SK-N-SH treated with all-trans-retinoic acid at 6 μM for 48 hours (cell line): Measurements from ENCODE around the gene SRA1.
"Not testable (repeated sequence)": the region's sequence is repeated elsewhere in the genome, so short reads cannot be mapped to it uniquely, and the experiment has no call there.

Source experiments
- ATAC-seq: fragments of 200-7000 bp; cut with Tn5 transposase; 3 replicates; pipeline ENCODE4 v1.9.1; 2020; ENCODE audit warnings: mild to moderate bottlenecking, moderate library complexity
- ARNTL ChIP-seq: fragments of 450-650 bp; formaldehyde crosslinking; IDR thresholded peaks from 2 replicates; pipeline ENCODE4 v1.5.0; 2020; ENCODE audit warnings: low read depth, mild to moderate bottlenecking, moderate library complexity, borderline replicate concordance
- BACH2 ChIP-seq: fragments of 250-450 bp; sonication (Bioruptor Pico); IDR thresholded peaks from 2 replicates; pipeline ENCODE4 v1.9.0; 2021; ENCODE audit warnings: mild to moderate bottlenecking, borderline replicate concordance
- CSDC2 ChIP-seq: fragments of 250-450 bp; sonication (Bioruptor Pico); IDR thresholded peaks from 2 replicates; pipeline ENCODE4 v1.5.0; 2020; ENCODE audit warnings: mild to moderate bottlenecking, moderate library complexity
- ESRRG ChIP-seq: fragments of 250-450 bp; sonication (Bioruptor Pico); IDR thresholded peaks from 2 replicates; pipeline ENCODE4 v1.6.1; 2021; ENCODE audit warnings: mild to moderate bottlenecking
- GLIS3 ChIP-seq: fragments of 250-450 bp; sonication (Bioruptor Pico); IDR thresholded peaks from 2 replicates; pipeline ENCODE4 v1.5.0; 2020; ENCODE audit warnings: mild to moderate bottlenecking, moderate library complexity
- ISL1 ChIP-seq: fragments of 250-450 bp; sonication (Bioruptor Pico); IDR thresholded peaks from 2 replicates; pipeline ENCODE4 v2.1.2; 2022; ENCODE audit warnings: mild to moderate bottlenecking, moderate library complexity
- OSR1 ChIP-seq: fragments of 250-450 bp; sonication (Bioruptor Pico); IDR thresholded peaks from 2 replicates; pipeline ENCODE4 v1.8.0; 2022; ENCODE audit warnings: moderate library complexity, mild to moderate bottlenecking, inconsistent platforms
- PPARA ChIP-seq: fragments of 250-450 bp; sonication (Bioruptor Pico); IDR thresholded peaks from 2 replicates; pipeline ENCODE4 v1.5.0; 2020; ENCODE audit warnings: mild to moderate bottlenecking, borderline replicate concordance
- RARB ChIP-seq: fragments of 250-450 bp; sonication (Bioruptor Pico); IDR thresholded peaks from 2 replicates; pipeline ENCODE4 v1.8.0; 2021; ENCODE audit warnings: mild to moderate bottlenecking, moderate library complexity
- SNAI2 ChIP-seq: fragments of 250-450 bp; sonication (Bioruptor Pico); IDR thresholded peaks from 2 replicates; pipeline ENCODE4 v1.5.0; 2020; ENCODE audit warnings: mild to moderate bottlenecking, moderate library complexity
- TCF4 ChIP-seq: fragments of 250-450 bp; sonication (Bioruptor Pico); IDR thresholded peaks from 2 replicates; pipeline ENCODE4 v1.8.0; 2021; ENCODE audit warnings: mild to moderate bottlenecking, moderate library complexity, borderline replicate concordance
- TOX ChIP-seq: fragments of 250-450 bp; sonication (Bioruptor Pico); IDR thresholded peaks from 2 replicates; pipeline ENCODE4 v1.8.0; 2021; ENCODE audit warnings: mild to moderate bottlenecking, moderate library complexity, borderline replicate concordance
- ZC3H10 ChIP-seq: fragments of 250-450 bp; sonication (Bioruptor Pico); IDR thresholded peaks from 2 replicates; pipeline ENCODE4 v1.5.1; 2021; ENCODE audit warnings: mild to moderate bottlenecking, moderate library complexity
- ZFP3 ChIP-seq: fragments of 250-450 bp; sonication (Bioruptor Pico); IDR thresholded peaks from 2 replicates; pipeline ENCODE4 v1.5.0; 2020; ENCODE audit warnings: mild to moderate bottlenecking, moderate library complexity
- ZFP30 ChIP-seq: fragments of 450-650 bp; formaldehyde crosslinking; IDR thresholded peaks from 2 replicates; pipeline ENCODE4 v1.5.0; 2022; ENCODE audit warnings: mild to moderate bottlenecking, moderate library complexity
- ZNF565 ChIP-seq: fragments of 450-650 bp; formaldehyde crosslinking; conservative IDR thresholded peaks from 2 replicates; pipeline ENCODE4 v1.5.0; 2020; ENCODE audit warnings: low read depth, mild to moderate bottlenecking, moderate library complexity
- ZNF70 ChIP-seq: fragments of 450-650 bp; formaldehyde crosslinking; IDR thresholded peaks from 2 replicates; pipeline ENCODE4 v1.5.0; 2020; ENCODE audit warnings: mild to moderate bottlenecking, moderate library complexity
- ZNF8 ChIP-seq: fragments of 450-650 bp; formaldehyde crosslinking; IDR thresholded peaks from 2 replicates; pipeline ENCODE4 v1.5.0; 2020; ENCODE audit warnings: mild to moderate bottlenecking, moderate library complexity
- TF ChIP-seq, protein P1 (sequence below): fragments of 250-450 bp; sonication (Bioruptor Pico); IDR thresholded peaks from 2 replicates; pipeline ENCODE4 v1.5.1; 2021; ENCODE audit warnings: mild to moderate bottlenecking, moderate library complexity
- TF ChIP-seq, protein P2 (sequence below): fragments of 250-450 bp; sonication (Bioruptor Pico); IDR thresholded peaks from 2 replicates; pipeline ENCODE4 v1.5.0; 2020; ENCODE audit warnings: mild to moderate bottlenecking, moderate library complexity
- TF ChIP-seq, protein P3 (sequence below): fragments of 250-450 bp; sonication (Bioruptor Pico); IDR thresholded peaks from 2 replicates; pipeline ENCODE4 v1.5.1; 2020; ENCODE audit warnings: low read depth, mild to moderate bottlenecking, moderate library complexity
- TF ChIP-seq, protein P4 (sequence below): fragments of 250-450 bp; sonication (Bioruptor Pico); IDR thresholded peaks from 2 replicates; pipeline ENCODE4 v1.8.0; 2020; ENCODE audit warnings: mild to moderate bottlenecking, moderate library complexity, borderline replicate concordance

SRA1 gene

DNA sequence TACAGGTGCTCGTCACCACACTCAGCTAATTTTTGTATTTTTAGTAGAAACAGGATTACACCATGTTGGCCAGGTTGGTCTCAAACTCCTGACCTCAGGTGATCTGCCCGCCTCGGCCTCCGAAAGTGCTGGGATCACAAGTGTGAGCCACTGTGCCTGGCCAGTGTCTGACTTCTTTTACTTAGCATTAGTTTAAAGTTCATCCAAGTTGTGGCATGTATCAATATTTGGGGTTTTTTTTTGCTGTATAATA is 46.1 kb upstream of the SRA1 start:
- ATAC-seq = not testable (repeated sequence)

DNA sequence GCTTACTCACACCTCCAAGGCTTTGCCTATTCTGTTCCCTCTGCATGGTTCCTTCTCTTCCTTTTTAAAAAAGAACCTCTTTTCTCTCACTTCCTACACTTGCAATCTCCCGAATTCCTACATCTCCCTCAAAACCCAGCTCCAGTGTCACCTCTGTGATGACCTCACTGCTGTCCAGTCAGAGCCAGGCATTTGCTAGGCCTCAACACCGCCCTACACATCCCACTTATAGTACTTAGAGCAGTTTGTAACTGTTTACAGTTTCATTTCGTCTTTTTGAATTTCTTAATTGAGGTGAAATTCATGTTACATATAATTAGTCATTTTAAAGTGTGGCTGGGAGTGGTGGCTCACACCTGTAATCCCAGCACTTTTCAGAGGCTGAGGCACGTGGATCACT is 44.9 kb upstream of the SRA1 start:
- ATAC-seq = no peak
- TF ChIP-seq OSR1 (CRISPR knock-in tag) (no peak), PPARA (CRISPR knock-in tag) (no peak), ZC3H10 (CRISPR knock-in tag) (no peak), RARB (no peak), BACH2 (CRISPR knock-in tag) (no peak), ZNF8 (CRISPR knock-in tag) (no peak), ZNF565 (CRISPR knock-in tag) (no peak), GLIS3 (CRISPR knock-in tag) (no peak), TOX (no peak), ZNF70 (CRISPR knock-in tag) (no peak), ISL1 (CRISPR knock-in tag) (no peak), SNAI2 (CRISPR knock-in tag) (no peak), CSDC2 (CRISPR knock-in tag) (no peak), ZFP3 (CRISPR knock-in tag) (no peak), ARNTL (CRISPR knock-in tag) (no peak), ZFP30 (CRISPR knock-in tag) (no peak)
- TF ChIP-seq, protein P1, sequence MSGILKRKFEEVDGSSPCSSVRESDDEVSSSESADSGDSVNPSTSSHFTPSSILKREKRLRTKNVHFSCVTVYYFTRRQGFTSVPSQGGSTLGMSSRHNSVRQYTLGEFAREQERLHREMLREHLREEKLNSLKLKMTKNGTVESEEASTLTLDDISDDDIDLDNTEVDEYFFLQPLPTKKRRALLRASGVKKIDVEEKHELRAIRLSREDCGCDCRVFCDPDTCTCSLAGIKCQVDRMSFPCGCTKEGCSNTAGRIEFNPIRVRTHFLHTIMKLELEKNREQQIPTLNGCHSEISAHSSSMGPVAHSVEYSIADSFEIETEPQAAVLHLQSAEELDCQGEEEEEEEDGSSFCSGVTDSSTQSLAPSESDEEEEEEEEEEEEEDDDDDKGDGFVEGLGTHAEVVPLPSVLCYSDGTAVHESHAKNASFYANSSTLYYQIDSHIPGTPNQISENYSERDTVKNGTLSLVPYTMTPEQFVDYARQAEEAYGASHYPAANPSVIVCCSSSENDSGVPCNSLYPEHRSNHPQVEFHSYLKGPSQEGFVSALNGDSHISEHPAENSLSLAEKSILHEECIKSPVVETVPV (CRISPR knock-in tag) = no peak
- TF ChIP-seq, protein P2, sequence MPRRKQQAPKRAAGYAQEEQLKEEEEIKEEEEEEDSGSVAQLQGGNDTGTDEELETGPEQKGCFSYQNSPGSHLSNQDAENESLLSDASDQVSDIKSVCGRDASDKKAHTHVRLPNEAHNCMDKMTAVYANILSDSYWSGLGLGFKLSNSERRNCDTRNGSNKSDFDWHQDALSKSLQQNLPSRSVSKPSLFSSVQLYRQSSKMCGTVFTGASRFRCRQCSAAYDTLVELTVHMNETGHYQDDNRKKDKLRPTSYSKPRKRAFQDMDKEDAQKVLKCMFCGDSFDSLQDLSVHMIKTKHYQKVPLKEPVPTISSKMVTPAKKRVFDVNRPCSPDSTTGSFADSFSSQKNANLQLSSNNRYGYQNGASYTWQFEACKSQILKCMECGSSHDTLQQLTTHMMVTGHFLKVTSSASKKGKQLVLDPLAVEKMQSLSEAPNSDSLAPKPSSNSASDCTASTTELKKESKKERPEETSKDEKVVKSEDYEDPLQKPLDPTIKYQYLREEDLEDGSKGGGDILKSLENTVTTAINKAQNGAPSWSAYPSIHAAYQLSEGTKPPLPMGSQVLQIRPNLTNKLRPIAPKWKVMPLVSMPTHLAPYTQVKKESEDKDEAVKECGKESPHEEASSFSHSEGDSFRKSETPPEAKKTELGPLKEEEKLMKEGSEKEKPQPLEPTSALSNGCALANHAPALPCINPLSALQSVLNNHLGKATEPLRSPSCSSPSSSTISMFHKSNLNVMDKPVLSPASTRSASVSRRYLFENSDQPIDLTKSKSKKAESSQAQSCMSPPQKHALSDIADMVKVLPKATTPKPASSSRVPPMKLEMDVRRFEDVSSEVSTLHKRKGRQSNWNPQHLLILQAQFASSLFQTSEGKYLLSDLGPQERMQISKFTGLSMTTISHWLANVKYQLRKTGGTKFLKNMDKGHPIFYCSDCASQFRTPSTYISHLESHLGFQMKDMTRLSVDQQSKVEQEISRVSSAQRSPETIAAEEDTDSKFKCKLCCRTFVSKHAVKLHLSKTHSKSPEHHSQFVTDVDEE = no peak
- TF ChIP-seq, protein P3, sequence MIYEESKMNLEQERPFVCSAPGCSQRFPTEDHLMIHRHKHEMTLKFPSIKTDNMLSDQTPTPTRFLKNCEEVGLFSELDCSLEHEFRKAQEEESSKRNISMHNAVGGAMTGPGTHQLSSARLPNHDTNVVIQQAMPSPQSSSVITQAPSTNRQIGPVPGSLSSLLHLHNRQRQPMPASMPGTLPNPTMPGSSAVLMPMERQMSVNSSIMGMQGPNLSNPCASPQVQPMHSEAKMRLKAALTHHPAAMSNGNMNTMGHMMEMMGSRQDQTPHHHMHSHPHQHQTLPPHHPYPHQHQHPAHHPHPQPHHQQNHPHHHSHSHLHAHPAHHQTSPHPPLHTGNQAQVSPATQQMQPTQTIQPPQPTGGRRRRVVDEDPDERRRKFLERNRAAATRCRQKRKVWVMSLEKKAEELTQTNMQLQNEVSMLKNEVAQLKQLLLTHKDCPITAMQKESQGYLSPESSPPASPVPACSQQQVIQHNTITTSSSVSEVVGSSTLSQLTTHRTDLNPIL (CRISPR knock-in tag) = no peak
- TF ChIP-seq, protein P4, sequence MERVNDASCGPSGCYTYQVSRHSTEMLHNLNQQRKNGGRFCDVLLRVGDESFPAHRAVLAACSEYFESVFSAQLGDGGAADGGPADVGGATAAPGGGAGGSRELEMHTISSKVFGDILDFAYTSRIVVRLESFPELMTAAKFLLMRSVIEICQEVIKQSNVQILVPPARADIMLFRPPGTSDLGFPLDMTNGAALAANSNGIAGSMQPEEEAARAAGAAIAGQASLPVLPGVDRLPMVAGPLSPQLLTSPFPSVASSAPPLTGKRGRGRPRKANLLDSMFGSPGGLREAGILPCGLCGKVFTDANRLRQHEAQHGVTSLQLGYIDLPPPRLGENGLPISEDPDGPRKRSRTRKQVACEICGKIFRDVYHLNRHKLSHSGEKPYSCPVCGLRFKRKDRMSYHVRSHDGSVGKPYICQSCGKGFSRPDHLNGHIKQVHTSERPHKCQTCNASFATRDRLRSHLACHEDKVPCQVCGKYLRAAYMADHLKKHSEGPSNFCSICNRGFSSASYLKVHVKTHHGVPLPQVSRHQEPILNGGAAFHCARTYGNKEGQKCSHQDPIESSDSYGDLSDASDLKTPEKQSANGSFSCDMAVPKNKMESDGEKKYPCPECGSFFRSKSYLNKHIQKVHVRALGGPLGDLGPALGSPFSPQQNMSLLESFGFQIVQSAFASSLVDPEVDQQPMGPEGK = no peak

DNA sequence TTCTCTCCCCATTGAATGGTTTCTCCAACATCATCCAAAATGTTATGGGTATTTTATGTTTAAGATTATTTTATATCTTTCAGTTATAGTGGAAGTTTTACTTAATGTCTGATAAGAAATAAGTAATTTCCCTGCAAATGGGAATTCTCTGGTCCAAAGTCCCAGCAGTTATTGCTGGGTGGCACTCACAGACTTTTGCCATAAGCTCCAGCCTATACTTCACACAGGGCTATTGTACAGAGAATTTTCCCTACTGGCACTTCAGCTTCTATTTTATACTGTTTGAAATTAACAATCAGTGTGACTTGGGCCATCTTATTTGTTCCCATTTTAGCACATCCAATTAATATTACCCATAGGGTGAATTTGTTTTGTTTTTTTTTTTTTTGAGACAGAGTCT is 42.8 kb upstream of the SRA1 start:
- TF ChIP-seq TCF4 (CRISPR knock-in tag) (no peak), ISL1 (CRISPR knock-in tag) (no peak), ZC3H10 (CRISPR knock-in tag) (no peak), ESRRG (no peak), BACH2 (CRISPR knock-in tag) (no peak), RARB (no peak), ZFP30 (CRISPR knock-in tag) (no peak), GLIS3 (CRISPR knock-in tag) (no peak), ARNTL (CRISPR knock-in tag) (no peak)
- TF ChIP-seq, protein P1 (CRISPR knock-in tag) = no peak
- TF ChIP-seq, protein P3 (CRISPR knock-in tag) = no peak
- TF ChIP-seq, all 23 proteins: peak for 0
- no peak for ATAC-seq
